ENCODE results near the gene GPR15LG.

GRCh38 chr10:84126785-84127167, 46.8 kb upstream of the GPR15LG start:
- TF ChIP-seq, protein P1, sequence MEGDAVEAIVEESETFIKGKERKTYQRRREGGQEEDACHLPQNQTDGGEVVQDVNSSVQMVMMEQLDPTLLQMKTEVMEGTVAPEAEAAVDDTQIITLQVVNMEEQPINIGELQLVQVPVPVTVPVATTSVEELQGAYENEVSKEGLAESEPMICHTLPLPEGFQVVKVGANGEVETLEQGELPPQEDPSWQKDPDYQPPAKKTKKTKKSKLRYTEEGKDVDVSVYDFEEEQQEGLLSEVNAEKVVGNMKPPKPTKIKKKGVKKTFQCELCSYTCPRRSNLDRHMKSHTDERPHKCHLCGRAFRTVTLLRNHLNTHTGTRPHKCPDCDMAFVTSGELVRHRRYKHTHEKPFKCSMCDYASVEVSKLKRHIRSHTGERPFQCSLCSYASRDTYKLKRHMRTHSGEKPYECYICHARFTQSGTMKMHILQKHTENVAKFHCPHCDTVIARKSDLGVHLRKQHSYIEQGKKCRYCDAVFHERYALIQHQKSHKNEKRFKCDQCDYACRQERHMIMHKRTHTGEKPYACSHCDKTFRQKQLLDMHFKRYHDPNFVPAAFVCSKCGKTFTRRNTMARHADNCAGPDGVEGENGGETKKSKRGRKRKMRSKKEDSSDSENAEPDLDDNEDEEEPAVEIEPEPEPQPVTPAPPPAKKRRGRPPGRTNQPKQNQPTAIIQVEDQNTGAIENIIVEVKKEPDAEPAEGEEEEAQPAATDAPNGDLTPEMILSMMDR (IDR thresholded peaks at IDR 0.05; ENCODE audit: low read length) = no peak
- TF ChIP-seq EZH2 (optimal IDR thresholded peaks at IDR 0.05; ENCODE audit: low read depth, low read length) (no peak), EZH2phosphoT487 (IDR thresholded peaks at IDR 0.05; ENCODE audit: low read length) (no peak)
